ENCODE data around the gene CACNA1G.

- no peak for TF ChIP-seq CTCF (conservative IDR thresholded peaks at IDR 0.05; ENCODE audit: low read depth, low read length)
- no peak for TF ChIP-seq EZH2 (IDR thresholded peaks at IDR 0.05; ENCODE audit: low read length, unreplicated experiment)
Observed at GRCh38 chr17:50602836-50603235, 42.3 kb downstream of the CACNA1G start.

Measured in PC-3 (cell line).